Measurements from ENCODE around the gene ANKUB1. TPM values are rescaled to one million over a fixed set of nuclear protein-coding genes. Genes with fewer than 3 reads are reported as not detected.

Gene ANKUB1
- total RNA-seq, 1 donor, result not detected

DNA sequence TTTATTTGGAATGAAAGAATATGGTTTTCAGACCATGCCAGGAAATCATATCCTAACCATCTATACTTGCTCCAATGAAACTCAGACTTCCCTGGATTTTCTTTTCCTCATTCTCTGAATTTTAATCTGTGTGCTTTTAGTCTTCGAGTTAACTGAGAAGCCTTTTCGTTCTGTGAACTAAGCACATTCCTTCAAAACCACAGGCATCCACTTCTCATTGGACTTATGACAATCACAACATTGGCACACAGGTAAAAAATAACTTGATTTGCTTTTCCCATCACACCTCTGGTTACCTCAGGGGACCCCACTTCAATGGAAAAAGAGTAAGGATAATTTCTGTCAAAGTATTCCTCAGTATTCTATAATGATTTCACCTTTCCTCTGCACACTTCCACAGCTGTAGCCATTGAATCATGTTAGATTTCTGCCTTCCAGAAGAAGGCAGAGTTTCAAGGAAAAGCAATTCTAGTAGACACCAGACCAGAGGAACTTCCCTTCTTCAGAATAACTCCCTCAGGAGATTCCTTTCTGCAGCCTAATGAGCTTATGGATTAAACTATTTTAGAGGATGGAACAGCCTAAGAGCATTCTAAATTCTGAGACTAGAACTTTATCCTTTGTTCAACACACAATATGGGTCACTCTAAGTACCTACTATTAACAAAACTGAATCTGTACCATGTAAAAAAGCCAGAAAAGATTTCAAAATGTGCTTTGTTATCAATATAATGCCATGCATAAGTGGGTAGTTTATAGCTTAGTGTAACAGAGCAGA, 56.0 kb downstream of the ANKUB1 start:
- TF ChIP-seq, protein P1, sequence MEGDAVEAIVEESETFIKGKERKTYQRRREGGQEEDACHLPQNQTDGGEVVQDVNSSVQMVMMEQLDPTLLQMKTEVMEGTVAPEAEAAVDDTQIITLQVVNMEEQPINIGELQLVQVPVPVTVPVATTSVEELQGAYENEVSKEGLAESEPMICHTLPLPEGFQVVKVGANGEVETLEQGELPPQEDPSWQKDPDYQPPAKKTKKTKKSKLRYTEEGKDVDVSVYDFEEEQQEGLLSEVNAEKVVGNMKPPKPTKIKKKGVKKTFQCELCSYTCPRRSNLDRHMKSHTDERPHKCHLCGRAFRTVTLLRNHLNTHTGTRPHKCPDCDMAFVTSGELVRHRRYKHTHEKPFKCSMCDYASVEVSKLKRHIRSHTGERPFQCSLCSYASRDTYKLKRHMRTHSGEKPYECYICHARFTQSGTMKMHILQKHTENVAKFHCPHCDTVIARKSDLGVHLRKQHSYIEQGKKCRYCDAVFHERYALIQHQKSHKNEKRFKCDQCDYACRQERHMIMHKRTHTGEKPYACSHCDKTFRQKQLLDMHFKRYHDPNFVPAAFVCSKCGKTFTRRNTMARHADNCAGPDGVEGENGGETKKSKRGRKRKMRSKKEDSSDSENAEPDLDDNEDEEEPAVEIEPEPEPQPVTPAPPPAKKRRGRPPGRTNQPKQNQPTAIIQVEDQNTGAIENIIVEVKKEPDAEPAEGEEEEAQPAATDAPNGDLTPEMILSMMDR (IDR thresholded peaks at IDR 0.05; ENCODE audit: insufficient read depth, low read depth, low read length), result no peak
- no peak overlapping the region for H3K4me3 ChIP-seq (ENCODE audit: low read depth, low read length)
- peak; percentile 19 for DNase-seq (ENCODE audit: low read depth)

DNA sequence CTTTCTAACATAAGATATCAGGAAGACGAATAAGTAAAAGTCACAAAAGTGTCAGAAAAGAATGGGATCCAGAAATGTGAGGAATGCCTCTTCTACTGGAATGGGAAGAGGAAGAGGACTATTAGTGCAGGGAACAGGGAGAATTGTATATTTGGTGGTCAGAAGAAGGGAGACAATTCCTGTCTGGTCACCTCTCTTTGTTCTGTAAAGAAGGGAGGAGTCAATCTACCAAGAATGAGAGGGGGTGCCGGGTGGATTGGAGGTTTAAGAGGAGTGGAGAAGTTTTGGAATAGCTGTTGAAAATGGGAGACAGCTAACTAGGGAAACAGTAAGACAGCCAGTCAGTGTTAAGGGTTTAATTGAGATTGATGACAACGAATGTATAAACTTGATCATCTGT, 60.1 kb downstream of the ANKUB1 start:
- TF ChIP-seq, protein P1 (IDR thresholded peaks at IDR 0.05; ENCODE audit: insufficient read depth, low read depth, low read length), result no peak
- H3K4me3 ChIP-seq (ENCODE audit: low read depth, low read length), result no peak overlapping the region
- no peak for DNase-seq (ENCODE audit: low read depth)

DNA sequence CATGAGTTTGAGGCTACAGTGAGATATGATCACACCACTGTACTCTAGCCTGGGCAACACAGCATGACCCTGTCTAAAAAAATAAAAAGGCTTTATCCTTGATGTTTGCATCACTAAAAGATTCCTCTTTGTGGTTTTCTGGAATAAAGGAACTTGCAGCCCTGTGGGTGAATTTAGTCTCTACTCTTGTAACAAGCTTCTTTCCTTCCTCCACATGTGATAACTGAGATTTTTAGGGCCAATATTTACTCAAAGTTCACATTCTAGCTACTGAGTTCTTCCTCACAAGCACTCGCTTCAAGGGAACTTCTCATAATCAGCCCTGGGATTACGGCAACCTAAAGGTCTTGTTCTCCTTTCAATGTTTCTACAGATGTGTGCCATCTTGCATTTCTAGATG, 64.7 kb downstream of the ANKUB1 start:
- H3K4me3 ChIP-seq (ENCODE audit: low read depth, low read length), result no peak overlapping the region
- TF ChIP-seq, protein P1 (IDR thresholded peaks at IDR 0.05; ENCODE audit: insufficient read depth, low read depth, low read length), result no peak
- DNase-seq (ENCODE audit: low read depth), result no peak

DNA sequence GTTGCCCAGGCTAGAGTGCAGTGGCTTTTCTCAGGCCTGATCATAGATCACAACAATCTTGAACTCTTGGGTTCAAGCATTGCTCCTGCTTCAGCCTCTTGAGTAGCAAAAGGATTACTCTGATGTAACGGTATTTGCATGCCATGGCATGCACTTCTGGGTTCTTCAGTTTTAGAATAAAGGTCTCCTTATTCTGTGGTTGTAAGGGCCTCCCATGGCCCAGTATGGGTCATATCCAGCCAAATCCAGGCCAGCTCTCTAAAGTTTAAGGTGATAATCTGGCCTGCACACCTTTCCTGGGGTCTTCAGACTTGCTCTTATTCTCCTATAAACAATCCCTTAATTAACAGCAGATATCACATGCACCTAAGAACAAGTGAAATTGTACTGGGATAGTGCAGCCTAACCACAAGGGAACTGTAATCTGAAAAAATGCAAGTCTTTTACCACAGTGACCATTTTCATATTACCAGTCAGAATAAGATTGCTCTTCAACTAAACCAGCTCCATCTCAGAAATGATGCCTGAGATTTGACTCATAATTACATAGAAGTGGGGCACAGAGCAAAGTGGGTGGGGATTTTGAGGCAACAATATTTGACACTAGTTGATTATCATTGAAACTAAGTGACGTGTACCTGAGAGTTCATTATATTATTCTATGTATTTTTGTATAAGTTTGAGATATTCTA, 65.5 kb downstream of the ANKUB1 start:
- DNase-seq (ENCODE audit: low read depth), result no peak
- no peak overlapping the region for H3K4me3 ChIP-seq (ENCODE audit: low read depth, low read length)
- TF ChIP-seq, protein P1 (IDR thresholded peaks at IDR 0.05; ENCODE audit: insufficient read depth, low read depth, low read length), result no peak

DNA sequence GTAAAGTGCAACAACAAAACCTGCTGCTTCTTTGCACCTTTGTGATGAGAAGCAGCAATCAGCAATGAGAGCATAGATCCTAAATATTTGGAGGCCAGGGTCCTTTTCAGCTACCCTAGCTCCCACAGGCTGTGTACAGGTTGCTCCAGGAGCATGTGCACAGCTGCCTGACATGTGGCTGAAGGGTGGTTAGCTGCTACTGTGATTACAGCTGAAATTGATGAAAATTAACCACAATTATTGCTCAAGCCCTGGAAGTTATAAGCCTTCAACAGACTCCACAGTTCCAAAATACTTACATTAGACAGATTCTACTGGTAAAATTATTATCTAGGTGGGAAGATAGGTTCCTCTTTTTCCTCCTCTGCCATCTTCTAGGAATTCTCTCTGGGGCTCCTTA, 68.6 kb downstream of the ANKUB1 start:
- TF ChIP-seq, protein P1 (IDR thresholded peaks at IDR 0.05; ENCODE audit: insufficient read depth, low read depth, low read length), result no peak
- DNase-seq (ENCODE audit: low read depth), result no peak
- no peak overlapping the region for H3K4me3 ChIP-seq (ENCODE audit: low read depth, low read length)

DNA sequence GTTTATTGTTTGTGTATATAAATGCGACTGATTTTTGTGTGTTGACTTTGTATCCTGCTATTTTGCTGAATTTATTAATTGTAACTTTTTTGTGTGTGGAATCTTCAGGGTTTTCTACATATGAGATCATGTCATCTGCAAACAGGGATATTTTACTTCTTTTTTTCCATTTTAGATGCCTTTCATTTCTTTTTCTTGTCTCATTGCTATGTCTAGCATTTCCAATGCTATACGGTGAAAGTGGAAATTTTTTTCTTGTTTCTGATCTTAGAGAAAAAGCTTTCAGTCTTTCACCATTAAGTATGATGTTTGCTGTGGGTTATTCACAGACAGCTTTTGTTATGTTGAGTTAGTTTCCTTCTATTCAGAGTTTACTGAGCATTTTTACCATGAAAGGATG, 71.4 kb downstream of the ANKUB1 start:
- TF ChIP-seq, protein P1 (IDR thresholded peaks at IDR 0.05; ENCODE audit: insufficient read depth, low read depth, low read length), result no peak
- no peak overlapping the region for H3K4me3 ChIP-seq (ENCODE audit: low read depth, low read length)
- DNase-seq (ENCODE audit: low read depth), result no peak
